Cardiac fibroblast (primary cell): Measurements from ENCODE around the gene CMA1.
A peak's percentile ranks its signal among the peaks of the same experiment; 100 is the strongest.
"Not testable (repeated sequence)": the region's sequence is repeated elsewhere in the genome, so short reads cannot be mapped to it uniquely, and the experiment has no call there.

Experiments
- DNase-seq, 2 donors: peaks; one replicate each; pipeline versions ENCODE4 v3.0.0 to v3.0.0-alpha.2; 2010; ENCODE audit warnings: low read depth in 2 of 2
- H3K4me3 ChIP-seq, 2 donors: replicated peaks in 1 of 2; 1 replicate in 1 of 2; 2 replicates in 1 of 2; pipeline ENCODE4 v1.5.1; 2011; ENCODE audit warnings: low read depth in 2 of 2, low read length in 2 of 2, mild to moderate bottlenecking in 2 of 2, moderate library complexity in 1 of 2
- TF ChIP-seq, protein P1 (sequence below): IDR thresholded peaks from one replicate; pipeline ENCODE4 v1.5.1; 2011; ENCODE audit warnings: low read depth, mild to moderate bottlenecking, low read length, inconsistent platforms

Gene CMA1, protein sequence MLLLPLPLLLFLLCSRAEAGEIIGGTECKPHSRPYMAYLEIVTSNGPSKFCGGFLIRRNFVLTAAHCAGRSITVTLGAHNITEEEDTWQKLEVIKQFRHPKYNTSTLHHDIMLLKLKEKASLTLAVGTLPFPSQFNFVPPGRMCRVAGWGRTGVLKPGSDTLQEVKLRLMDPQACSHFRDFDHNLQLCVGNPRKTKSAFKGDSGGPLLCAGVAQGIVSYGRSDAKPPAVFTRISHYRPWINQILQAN

DNA sequence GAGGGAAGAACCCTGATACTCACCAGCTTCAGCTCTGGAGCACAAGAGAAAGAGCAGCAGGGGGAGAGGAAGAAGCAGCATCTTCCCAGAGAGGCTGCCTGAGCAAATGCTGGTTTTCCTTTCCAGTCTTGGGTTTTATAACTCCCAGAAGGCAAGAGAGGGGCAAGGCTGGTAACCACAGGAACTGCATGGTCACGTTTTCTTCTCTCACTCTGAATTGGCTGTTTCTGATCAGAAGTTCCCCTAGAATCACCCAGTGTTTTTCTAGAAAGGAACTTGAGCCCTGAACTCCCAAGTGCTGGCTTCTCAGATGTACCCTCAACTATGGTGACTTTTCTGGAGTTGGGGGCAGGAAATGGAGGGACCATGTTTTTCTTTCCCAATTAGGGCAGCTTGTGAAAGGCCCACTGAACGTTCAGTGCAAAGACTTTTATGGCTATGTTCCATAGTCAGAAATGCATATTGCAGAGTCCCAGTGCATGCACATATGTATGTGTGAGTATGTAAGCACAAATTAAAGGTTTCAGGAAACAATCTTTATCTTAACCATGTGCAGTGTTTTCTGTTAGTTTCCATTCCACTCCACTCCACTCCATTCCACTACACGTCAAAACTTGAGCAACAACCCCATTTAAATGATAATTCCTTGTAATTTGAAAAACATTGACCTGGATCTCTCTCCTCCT lies at the start of gene CMA1:
TSS of gene CMA1 (minus strand) at position 111 of the 686 bp plus-strand sequence. CDS start at position 81, 30 bp downstream.
- H3K4me3 ChIP-seq = no peak within 1 kb of the TSS
- TF ChIP-seq, protein P1, sequence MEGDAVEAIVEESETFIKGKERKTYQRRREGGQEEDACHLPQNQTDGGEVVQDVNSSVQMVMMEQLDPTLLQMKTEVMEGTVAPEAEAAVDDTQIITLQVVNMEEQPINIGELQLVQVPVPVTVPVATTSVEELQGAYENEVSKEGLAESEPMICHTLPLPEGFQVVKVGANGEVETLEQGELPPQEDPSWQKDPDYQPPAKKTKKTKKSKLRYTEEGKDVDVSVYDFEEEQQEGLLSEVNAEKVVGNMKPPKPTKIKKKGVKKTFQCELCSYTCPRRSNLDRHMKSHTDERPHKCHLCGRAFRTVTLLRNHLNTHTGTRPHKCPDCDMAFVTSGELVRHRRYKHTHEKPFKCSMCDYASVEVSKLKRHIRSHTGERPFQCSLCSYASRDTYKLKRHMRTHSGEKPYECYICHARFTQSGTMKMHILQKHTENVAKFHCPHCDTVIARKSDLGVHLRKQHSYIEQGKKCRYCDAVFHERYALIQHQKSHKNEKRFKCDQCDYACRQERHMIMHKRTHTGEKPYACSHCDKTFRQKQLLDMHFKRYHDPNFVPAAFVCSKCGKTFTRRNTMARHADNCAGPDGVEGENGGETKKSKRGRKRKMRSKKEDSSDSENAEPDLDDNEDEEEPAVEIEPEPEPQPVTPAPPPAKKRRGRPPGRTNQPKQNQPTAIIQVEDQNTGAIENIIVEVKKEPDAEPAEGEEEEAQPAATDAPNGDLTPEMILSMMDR = no peak
- DNase-seq = no peak

DNA sequence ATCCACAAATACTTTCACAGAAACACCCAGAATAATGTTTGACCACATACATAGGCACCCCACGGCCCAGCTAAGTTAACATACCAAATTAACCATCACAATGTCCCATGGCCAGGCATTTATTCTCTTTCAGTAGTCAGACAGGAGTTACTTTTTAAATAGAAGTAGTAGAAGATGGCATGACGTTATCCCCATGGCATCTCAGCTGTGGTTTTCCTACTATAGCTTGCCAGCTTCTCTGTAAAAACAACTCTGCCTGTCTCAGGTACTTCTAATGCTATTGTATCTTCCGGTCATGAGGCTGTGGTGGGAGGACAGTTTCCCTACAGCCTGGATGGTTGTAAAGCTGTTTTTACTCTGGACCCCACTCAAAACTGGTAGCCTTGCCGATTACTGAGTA lies 48.7 kb upstream of the CMA1 start:
- H3K4me3 ChIP-seq = no peak overlapping the region
- TF ChIP-seq, protein P1 = no peak
- DNase-seq = peak in 1 of 2 donors; percentile 27

DNA sequence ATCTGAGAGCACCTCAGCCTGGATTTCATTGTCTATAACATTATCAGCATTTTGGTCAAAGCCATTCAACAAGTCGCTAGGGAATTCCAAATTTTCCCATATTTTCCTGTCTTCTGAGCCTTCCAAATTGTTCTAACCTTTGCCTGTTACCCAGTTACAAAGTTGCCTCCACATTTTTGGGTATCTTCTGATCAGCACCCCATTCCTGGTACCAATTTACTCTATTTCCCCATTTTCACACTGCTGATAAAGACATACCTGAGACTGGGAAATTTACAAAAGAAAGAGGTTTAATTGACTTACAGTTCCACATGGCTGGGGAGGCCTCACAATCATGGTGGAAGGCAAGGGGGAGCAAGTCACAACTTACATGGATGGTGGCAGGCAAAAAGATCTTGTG lies 41.0 kb upstream of the CMA1 start:
- DNase-seq, H3K4me3 ChIP-seq: not testable (repeated sequence)

DNA sequence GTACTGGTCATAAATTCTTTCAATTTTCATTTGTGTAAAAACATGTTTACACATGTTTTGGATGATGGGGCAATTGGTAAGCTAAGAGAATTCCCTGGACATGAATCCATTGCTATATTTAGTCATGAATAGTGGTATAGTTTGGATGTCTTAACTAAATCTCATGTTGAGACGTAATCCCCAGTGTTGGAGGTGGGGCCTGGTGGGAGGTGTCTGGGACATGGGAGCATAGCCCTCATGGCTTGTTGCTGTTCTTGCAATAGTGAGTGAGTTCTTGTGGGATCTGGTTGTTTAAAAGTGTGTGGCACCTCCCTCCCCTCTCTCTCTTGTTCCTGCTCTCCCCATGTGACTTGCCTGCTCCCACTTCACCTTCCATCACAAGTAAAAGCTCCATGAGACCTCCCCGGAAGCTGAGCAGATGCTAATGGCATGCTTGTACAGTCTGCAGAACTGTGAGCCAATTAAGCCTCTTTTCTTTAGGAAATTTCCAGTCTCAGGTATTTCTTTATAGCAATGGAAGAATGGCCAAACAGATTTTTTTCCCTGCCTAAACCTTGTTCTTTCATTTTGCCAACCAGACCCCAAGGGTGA lies 34.4 kb upstream of the CMA1 start:
- TF ChIP-seq, protein P1 = no peak
- no peak overlapping the region for H3K4me3 ChIP-seq
- DNase-seq = peak in 1 of 2 donors; percentile 8

DNA sequence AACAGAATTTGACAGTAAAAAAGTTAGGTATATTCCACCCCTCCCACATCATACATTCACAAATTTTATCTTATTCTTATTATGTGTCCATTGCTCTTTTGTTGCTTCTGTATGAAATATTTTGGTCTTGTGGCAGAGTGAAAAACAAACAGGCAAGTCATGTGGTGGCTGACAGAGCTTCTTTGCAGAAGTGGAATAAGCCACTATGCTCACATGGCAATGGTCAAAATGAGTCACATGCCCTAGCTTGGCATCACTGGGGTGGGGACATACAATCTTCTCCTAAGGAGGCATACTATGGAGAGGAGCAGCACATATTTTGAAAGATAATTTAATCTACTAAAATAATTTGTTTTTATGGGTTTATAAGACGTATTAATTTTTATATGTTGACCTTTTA lies 27.7 kb upstream of the CMA1 start:
- no peak overlapping the region for H3K4me3 ChIP-seq
- no peak for DNase-seq
- TF ChIP-seq, protein P1 = no peak

DNA sequence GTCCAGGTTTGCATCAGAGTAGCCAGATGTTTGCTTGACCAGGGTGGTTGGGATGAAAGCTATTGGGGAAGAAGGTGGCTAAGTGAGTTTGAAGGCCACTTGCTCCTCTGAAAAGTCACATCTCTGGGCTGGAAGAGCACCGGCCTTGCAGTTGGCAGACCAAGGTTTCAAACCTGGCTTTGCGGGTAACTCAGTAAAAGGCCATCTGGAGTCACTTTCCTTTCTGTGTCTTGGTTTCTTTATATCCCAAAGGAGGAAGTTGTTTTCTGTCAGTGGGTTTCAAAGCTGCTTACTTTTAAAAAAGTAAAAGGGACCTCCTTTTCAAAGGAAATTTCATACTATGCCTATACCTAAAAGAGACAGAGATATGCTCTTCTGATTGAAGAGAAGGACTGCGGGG lies 26.2 kb upstream of the CMA1 start:
- no peak overlapping the region for H3K4me3 ChIP-seq
- no peak for DNase-seq
- TF ChIP-seq, protein P1 = no peak

DNA sequence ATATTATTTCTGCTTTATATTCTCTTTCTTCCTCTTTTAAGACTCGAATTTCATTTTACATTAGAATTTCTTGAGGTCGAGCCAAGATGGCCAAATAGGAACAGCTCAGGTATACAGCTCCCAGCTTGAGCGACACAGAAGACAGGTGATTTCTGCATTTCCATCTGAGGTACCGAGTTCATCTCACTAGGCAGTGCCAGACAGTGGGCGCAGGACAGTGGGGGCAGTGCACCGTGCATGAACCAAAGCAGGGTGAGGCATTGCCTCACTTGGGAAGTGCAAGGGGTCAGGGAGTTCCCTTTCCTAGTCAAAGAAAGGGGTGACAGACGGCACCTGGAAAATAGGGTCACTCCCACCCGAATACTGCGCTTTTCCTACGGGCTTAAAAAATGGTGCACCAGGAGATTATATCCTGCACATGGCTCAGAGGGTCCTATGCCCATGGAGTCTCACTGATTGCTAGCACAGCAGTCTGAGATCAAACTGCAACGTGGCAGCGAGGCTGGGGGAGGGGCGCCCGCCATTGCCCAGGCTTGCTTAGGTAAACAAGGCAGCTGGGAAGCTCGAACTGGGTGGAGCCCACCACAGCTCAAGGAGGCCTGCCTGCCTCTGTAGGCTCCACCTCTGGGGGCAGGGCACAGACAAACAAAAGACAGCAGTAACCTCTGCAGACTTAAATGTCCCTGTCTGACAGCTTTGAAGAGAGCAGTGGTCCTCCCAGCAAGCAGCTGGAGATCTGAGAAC lies 18.0 kb upstream of the CMA1 start:
- not testable (repeated sequence) for H3K4me3 ChIP-seq

More for the DNA sequence above, 18.0 kb upstream of the CMA1 start:
- DNase-seq = not testable (repeated sequence)
